Choroid plexus epithelial cell (primary cell): ENCODE data around the gene ADARB2.

ENCODE experiments used
- DNase-seq: peaks from one replicate; pipeline ENCODE4 v3.0.0-alpha.2; 2010; ENCODE audit warnings: low read depth
- H3K4me3 ChIP-seq: 2 replicates; pipeline ENCODE4 v1.5.1; 2011; ENCODE audit warnings: low read depth, mild to moderate bottlenecking, control low read depth, low read length, moderate library complexity
- CTCF ChIP-seq: conservative IDR thresholded peaks from 2 replicates; pipeline ENCODE4 v1.5.1; 2011; ENCODE audit warnings: low read depth, mild to moderate bottlenecking, control low read depth, inconsistent platforms, low read length, moderate library complexity

ADARB2 gene

DNA sequence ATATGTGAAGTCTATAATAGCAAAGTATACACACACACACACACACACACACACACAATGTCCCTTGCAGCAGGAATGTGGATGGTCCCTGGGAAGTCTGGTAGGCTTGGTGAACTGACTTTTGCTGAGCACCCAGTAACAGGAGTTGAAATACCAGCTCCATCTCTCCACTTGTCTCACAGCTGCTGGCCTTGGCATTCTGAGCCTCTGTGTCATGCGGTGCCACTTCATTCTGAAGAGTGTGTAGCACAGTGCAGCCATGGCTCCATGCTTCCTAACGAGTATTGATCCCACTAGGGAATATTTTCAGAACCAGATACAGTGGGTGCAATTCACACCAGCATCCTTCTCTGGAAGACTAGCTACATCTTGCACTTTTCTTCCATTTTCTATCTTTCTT lies 192.4 kb downstream of the ADARB2 start:
- TF ChIP-seq CTCF, result no peak
- DNase-seq, result no peak
- no peak overlapping the region for H3K4me3 ChIP-seq

GRCh38 chr10:1544209-1544673 lies 193.1 kb downstream of the ADARB2 start:
- H3K4me3 ChIP-seq, result no peak overlapping the region
- DNase-seq, result no peak
- TF ChIP-seq CTCF, result no peak

- no peak for TF ChIP-seq CTCF
- H3K4me3 ChIP-seq, result no peak overlapping the region
- DNase-seq, result no peak
Observed at GRCh38 chr10:1543596-1543995, 193.7 kb downstream of the ADARB2 start.

DNA sequence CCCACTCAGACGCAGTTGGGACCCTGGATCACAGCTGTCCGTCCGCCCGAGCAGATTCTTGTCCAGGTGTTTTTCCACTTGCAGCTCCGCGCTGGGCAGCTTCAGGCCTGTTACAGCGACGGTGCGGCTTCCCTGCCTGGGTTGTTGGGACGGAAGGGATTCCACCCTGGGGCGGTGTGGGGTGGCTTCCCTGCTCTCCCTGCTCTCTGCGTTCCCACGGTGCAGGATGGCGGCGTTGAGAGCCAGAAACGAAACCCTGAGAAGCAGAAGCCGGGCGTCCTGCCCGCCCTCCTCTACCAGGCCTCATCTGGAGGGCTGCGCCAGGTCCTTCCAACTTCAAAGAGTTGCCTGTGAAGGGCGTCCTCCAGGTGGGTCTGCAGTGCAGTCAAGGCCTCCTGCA lies 194.4 kb downstream of the ADARB2 start:
- no peak overlapping the region for H3K4me3 ChIP-seq
- DNase-seq, result no peak
- TF ChIP-seq CTCF, result no peak

- no peak overlapping the region for H3K4me3 ChIP-seq
- TF ChIP-seq CTCF, result no peak
- DNase-seq, result no peak
Observed at GRCh38 chr10:1540144-1540543, 197.2 kb downstream of the ADARB2 start.

DNA sequence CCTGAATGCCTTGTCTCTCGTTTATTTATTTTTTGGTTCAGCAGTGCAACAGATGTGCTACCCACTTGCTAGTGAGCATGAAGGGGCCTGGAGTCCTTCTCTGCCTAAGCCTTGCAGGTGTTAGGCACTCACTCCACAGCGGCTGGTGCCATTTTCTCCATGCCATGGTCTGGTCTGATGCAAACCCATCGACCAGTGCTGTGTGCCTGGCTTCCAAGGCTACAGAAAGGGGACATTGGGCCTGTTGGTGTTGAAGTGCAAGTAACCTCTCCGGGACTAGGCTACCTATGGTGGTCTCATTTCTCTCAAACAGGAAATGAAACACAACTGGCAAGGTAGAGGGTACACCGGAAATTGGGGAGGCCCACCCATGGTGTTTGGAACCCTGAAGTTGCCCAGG lies 198.1 kb downstream of the ADARB2 start:
- no peak overlapping the region for H3K4me3 ChIP-seq
- no peak for TF ChIP-seq CTCF
- no peak for DNase-seq

DNA sequence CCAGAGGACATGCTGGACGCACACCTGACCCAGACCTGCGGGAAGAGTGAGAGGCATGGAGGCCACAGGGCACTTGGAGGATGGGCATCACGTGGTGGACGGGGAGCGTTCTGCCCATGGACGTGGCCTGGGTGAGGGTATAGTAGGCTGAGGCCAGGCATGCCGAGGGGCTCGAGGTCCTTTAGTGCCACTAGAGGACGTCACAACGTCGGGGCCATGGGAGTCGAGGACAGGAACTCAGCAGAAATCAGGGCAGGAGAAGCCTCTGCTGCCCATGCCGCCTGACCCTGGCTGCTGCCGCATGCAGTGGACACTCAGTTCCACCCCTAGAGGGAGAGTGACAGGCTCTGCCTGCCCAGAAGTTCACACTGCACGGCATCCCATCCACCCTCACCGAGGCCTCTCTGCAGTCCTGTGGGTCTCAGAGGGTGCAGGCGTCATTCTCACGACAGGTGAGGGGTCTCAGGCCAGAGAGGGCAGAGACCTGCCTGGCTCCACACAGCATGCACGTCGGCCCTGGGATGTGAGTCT lies 198.7 kb downstream of the ADARB2 start:
- no peak for TF ChIP-seq CTCF
- DNase-seq, result no peak
- H3K4me3 ChIP-seq, result no peak overlapping the region
